ENCODE data around the gene CHCHD2.
"Not testable (repeated sequence)": the region's sequence is repeated elsewhere in the genome, so short reads cannot be mapped to it uniquely, and the experiment has no call there.

Gene CHCHD2

GRCh38 chr7:56106108-56107073, at the start of gene CHCHD2:
Gene CHCHD2 (minus strand): TSS chr7:56106476. CDS start chr7:56106413, 63 bp downstream.
- no peak for TF ChIP-seq EZH2phosphoT487 (IDR thresholded peaks at IDR 0.05; ENCODE audit: borderline replicate concordance, low read length)
- TF ChIP-seq, protein P1, sequence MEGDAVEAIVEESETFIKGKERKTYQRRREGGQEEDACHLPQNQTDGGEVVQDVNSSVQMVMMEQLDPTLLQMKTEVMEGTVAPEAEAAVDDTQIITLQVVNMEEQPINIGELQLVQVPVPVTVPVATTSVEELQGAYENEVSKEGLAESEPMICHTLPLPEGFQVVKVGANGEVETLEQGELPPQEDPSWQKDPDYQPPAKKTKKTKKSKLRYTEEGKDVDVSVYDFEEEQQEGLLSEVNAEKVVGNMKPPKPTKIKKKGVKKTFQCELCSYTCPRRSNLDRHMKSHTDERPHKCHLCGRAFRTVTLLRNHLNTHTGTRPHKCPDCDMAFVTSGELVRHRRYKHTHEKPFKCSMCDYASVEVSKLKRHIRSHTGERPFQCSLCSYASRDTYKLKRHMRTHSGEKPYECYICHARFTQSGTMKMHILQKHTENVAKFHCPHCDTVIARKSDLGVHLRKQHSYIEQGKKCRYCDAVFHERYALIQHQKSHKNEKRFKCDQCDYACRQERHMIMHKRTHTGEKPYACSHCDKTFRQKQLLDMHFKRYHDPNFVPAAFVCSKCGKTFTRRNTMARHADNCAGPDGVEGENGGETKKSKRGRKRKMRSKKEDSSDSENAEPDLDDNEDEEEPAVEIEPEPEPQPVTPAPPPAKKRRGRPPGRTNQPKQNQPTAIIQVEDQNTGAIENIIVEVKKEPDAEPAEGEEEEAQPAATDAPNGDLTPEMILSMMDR (IDR thresholded peaks at IDR 0.05; ENCODE audit: low read depth, low read length, poor library complexity, severe bottlenecking): no peak
- Histone ChIP-seq H3K27me3 (ENCODE audit: control insufficient read depth, low read length) (no peaks in the 10 kb centered on the region), H3K4me2 (ENCODE audit: low read length) (peak within 1 kb of the TSS; percentile 66), H3K27ac (ENCODE audit: low read depth, low read length) (peak within 1 kb of the TSS; percentile 51), H3K4me1 (ENCODE audit: control insufficient read depth, low read length) (peaks cover 35% of the 10 kb centered on the region), H4K20me1 (ENCODE audit: control insufficient read depth, insufficient read depth, low read depth, low read length) (peaks cover 34% of the 10 kb centered on the region), H3F3A (ENCODE audit: control insufficient read depth, insufficient read depth) (peaks cover 21% of the 10 kb centered on the region), H3K79me2 (ENCODE audit: control insufficient read depth, low read length) (peaks cover 47% of the 10 kb centered on the region), H3K9me2 (replicated peaks; ENCODE audit: control insufficient read depth, low read length) (no peaks in the 10 kb centered on the region), H3K36me3 (ENCODE audit: control insufficient read depth, low read length) (peaks cover 48% of the 10 kb centered on the region), H3K9me3 (ENCODE audit: control insufficient read depth, insufficient read depth, low read length) (peaks cover 9% of the 10 kb centered on the region; the same call in 1 of the 2 replicates), H3K4me3 (ENCODE audit: low read length) (peak within 1 kb of the TSS; percentile 87)

- H3K9me3 ChIP-seq (ENCODE audit: control insufficient read depth, insufficient read depth, low read length); H4K20me1 ChIP-seq (ENCODE audit: control insufficient read depth, insufficient read depth, low read depth, low read length); H3K4me1 ChIP-seq (ENCODE audit: control insufficient read depth, low read length); H3K79me2 ChIP-seq (ENCODE audit: control insufficient read depth, low read length); H3K27ac ChIP-seq (ENCODE audit: low read depth, low read length); H3K4me2 ChIP-seq (ENCODE audit: low read length); H3K36me3 ChIP-seq (ENCODE audit: control insufficient read depth, low read length); H3K9me2 ChIP-seq (replicated peaks; ENCODE audit: control insufficient read depth, low read length); H3K4me3 ChIP-seq (ENCODE audit: low read length); H3K27me3 ChIP-seq (ENCODE audit: control insufficient read depth, low read length); H3F3A ChIP-seq (ENCODE audit: control insufficient read depth, insufficient read depth): not testable (repeated sequence)
These were observed 24.8 kb upstream of the CHCHD2 start for GRCh38 chr7:56131062-56131461.

GRCh38 chr7:56127241-56127975, 21.1 kb upstream of the CHCHD2 start:
- Histone ChIP-seq H3K79me2 (ENCODE audit: control insufficient read depth, low read length) (no peaks in the 10 kb centered on the region), H3K4me2 (ENCODE audit: low read length) (no peak overlapping the region), H3K4me1 (ENCODE audit: control insufficient read depth, low read length) (no peaks in the 10 kb centered on the region), H3F3A (ENCODE audit: control insufficient read depth, insufficient read depth) (no peaks in the 10 kb centered on the region), H3K27me3 (ENCODE audit: control insufficient read depth, low read length) (no peaks in the 10 kb centered on the region), H4K20me1 (ENCODE audit: control insufficient read depth, insufficient read depth, low read depth, low read length) (no peaks in the 10 kb centered on the region), H3K36me3 (ENCODE audit: control insufficient read depth, low read length) (no peaks in the 10 kb centered on the region), H3K9me2 (replicated peaks; ENCODE audit: control insufficient read depth, low read length) (no peaks in the 10 kb centered on the region), H3K27ac (ENCODE audit: low read depth, low read length) (no peak overlapping the region), H3K4me3 (ENCODE audit: low read length) (no peak overlapping the region), H3K9me3 (ENCODE audit: control insufficient read depth, insufficient read depth, low read length) (no peaks in the 10 kb centered on the region)
- TF ChIP-seq EZH2phosphoT487 (IDR thresholded peaks at IDR 0.05; ENCODE audit: borderline replicate concordance, low read length): no peak

GRCh38 chr7:56125831-56126230, 19.6 kb upstream of the CHCHD2 start:
- H3F3A ChIP-seq (ENCODE audit: control insufficient read depth, insufficient read depth): no peaks in the 10 kb centered on the region
- H3K27me3 ChIP-seq (ENCODE audit: control insufficient read depth, low read length): no peaks in the 10 kb centered on the region
- H3K36me3 ChIP-seq (ENCODE audit: control insufficient read depth, low read length): no peaks in the 10 kb centered on the region
- H3K9me2 ChIP-seq (replicated peaks; ENCODE audit: control insufficient read depth, low read length): no peaks in the 10 kb centered on the region
- no peaks in the 10 kb centered on the region for H3K79me2 ChIP-seq (ENCODE audit: control insufficient read depth, low read length)
- H3K9me3 ChIP-seq (ENCODE audit: control insufficient read depth, insufficient read depth, low read length): no peaks in the 10 kb centered on the region
- no peak overlapping the region for H3K4me2 ChIP-seq (ENCODE audit: low read length)
- H3K4me3 ChIP-seq (ENCODE audit: low read length): no peak overlapping the region
- H4K20me1 ChIP-seq (ENCODE audit: control insufficient read depth, insufficient read depth, low read depth, low read length): no peaks in the 10 kb centered on the region
- no peak overlapping the region for H3K27ac ChIP-seq (ENCODE audit: low read depth, low read length)
- H3K4me1 ChIP-seq (ENCODE audit: control insufficient read depth, low read length): no peaks in the 10 kb centered on the region
- TF ChIP-seq, protein P1 (IDR thresholded peaks at IDR 0.05; ENCODE audit: low read depth, low read length, poor library complexity, severe bottlenecking): no peak
- no peak for TF ChIP-seq EZH2phosphoT487 (IDR thresholded peaks at IDR 0.05; ENCODE audit: borderline replicate concordance, low read length)

Measured in DOHH2 (cell line).